ENCODE results near the gene CDS1.
"Not testable (repeated sequence)": the region's sequence is repeated elsewhere in the genome, so short reads cannot be mapped to it uniquely, and the experiment has no call there.

Gene CDS1

DNA sequence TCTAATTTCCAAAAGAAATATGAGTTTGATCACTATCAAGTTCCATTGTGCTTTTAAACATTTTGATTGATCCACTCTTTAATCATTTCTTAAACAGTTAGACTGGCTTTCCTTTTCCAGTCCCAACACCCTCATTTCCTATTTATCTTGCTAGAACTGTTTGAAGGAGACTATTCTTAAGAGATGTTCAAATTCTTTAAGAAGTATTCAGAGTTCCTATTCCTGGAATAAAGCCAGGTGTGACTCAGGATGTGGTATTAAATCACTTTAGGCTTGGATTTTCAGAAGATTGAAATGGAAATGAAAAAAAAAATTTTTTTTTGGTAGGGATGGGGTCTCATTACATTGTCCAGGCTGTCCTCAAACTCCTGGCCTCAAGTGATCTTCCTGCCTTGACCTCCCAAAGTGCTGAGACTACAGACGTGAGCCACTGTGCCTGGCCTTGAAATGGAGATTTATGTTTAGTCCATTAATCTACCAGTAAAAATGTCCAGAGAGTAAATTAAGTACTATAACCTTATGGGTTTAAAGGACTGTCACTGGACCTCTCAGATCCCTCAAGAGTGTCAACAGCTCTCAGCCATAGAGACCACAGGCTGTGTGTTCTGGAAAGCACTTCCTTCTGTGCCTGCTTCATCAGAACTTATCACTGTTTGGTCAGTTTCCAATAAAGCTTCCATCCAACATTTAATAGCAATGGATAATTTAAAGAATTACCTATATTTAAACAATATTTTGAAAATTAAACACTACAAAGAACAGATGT is 90.7 kb downstream of the CDS1 start:
- no peak for ATAC-seq
- no peak for DNase-seq

DNA sequence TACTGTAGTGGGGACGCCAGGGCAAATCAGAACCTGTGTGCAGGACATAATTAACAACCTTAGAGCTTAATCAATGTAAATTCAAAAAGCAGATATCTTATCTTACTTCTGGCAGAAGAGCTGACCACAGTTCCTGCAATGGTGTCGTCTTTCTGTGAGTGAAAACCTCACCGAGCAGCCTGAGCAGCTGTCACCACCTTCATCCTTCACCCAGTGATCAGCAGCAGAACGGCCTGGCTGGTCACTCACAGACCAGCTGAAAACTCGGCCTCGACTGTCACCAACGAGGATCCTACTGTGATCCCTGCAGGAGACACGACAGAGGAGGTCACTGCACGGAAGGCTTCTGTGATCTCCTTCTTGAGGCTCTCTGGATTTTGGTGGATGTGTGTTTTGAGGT is 94.2 kb downstream of the CDS1 start:
- ATAC-seq (no peak), DNase-seq (no peak)

DNA sequence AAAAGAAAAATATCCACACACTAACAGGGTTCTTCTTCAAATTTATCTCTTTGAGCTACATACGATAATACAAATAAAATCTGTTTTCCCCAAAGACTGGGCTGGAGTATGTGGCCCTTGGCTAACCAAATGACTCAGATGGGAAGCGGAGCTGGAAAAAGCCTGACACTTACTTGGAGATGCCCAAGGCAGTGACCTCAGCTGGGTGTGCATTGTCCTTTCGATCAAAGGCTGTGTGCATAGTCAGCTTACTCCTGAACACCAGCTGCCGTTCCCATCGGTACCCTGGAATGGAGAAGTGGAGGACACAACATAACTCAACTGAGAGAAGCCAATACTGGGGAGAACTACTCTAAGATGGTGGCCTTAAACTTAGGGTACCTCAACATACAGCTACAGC is 95.1 kb downstream of the CDS1 start:
- DNase-seq (no peak), ATAC-seq (no peak)

DNA sequence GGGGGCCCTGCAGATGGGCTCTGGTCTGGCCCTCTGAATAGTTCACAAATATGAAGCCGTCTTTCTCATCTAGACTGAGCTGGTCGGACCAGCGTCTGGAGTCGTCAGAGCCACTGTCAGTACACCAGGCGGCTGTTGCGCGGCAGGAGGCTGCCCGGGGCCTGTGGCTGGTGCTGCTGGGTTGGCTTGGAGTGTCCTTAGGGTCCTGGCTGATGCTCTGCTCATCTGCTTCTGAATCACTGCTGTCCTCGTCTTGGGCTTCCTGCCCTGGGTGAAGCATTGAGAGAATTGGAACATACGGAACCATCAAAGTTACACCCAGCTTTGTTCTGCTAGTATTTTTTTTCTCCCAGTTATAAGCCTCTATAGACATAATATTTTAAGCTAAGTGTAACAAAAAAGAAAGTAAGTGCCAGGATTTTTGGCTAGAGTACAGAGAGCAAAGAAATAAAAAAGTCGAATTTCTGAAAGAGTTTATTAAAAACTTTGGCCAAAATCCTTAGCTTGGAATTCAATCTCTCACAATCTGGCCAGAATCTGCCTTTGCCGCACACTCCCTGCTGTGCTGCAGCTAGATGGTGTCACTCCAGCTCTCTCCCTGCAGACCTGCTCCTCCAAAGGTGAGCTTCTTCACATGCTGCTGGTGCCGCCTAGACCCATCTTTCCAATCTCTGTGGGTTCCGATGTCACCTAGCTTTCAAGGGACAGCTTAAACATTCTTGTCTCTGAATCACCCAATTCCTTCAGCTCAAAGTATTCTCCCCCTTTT is 96.2 kb downstream of the CDS1 start:
- no peak for DNase-seq
- no peak for ATAC-seq

DNA sequence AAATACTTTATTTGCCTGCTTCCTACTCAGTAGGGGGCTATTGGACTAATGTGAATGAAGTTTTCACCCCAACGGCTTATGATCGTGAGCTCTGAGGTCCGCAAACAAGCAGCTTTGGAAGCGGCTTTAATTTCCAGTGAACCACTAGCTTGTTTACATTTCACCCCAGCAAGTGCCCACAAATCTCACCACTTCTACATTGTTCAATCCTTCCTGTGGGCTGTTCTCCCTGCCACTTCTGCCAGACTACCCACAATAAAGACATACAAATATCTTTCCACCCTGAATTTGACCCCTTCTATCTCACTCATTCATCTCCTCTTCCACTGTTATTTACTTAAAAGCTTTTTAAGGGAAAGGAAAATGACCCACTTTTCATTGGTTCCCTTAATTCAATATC is 98.0 kb downstream of the CDS1 start:
- ATAC-seq (no peak), DNase-seq (no peak)

DNA sequence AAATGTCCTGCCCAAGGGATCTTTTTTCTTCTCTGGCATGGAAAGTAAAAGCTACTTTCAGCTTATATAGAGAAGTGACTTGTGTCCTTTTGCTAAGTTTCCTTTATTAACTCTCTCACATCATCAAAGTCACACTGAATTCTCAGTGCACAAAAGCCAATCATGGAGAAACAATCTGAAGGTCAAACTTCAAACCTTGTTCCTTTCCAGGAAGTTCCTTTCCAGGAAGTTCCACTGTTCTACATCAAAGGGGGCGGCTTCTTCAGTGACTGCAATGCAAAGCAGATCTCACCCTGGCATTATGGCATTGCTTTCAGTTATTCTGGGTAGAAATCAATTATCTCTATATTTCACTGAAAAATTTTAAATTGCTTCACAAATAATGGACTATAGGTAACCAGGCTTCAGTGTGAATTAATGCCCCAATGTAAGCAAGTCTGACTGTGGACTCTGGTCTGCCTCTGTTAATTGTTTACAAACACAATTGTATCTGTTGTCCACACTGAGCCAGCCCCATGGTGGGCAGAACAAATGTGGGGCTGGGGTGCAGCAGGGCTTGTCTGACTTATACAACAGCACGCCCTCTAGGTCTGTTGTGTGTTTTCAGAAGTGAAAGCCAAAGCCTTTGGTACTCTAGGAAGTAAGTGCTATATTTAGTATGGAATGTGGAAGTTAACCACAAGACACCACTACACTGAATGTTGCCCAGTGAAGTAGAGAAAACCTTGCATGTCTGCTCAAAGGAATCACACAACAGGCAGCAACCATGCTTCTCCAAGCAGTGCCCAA is 98.8 kb downstream of the CDS1 start:
- DNase-seq (no peak), ATAC-seq (peak; percentile 22)

DNA sequence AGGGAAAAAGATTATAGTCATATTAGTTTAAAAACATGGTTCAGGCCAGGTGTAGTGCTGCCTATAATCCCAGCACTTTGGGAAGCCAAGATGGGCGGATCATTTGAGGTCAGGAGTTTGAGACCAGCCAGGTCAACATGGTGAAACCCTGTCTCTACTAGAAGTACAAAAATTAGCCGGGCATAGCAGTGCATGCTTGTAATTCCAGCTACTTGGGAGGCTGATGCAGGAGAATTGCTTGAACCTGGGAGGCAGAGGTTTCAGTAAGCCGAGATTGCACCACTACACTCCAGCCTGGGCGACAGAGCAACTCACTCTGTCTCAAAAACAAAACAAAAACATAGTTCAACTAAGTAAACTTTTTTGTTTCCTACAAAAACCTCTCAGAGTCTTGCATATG is 99.7 kb downstream of the CDS1 start:
- not testable (repeated sequence) for DNase-seq, ATAC-seq

DNA sequence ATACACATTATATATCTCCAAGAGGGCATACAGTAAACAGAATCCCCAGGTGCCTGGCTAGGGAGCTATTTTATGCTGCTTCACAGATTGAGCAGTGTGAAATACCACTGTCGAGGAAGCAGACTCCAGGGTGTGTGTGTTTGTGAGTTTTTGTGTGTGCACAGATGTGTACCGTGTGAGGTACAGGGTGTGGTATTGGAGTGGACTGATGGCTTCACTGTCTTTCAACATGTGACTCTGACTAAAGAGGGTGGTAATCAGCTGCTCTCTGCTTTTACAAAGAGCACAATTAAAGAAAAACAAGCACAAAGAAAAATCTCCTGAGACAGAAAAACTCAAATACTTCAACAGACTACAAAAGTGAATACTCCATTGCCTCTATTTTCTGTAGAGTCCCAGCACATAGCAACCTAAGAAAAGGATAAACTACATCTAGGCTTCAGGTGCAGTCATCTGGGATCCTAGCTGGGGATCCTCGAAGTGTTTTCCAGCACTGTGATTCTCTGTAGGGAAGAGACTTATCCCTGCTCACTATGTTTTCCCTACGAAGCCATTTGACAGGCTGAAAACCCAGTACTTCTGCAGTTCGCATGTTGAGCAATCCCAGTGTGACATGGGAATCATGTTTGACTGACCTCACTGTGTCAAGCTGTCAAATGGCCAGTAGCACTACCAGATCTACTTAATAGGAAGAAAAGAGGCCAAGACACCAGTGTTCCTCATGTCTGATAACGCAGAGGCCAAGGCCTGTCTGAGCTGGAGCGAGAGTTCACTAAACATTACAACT is 100.3 kb downstream of the CDS1 start:
- DNase-seq = no peak
- no peak for ATAC-seq

DNA sequence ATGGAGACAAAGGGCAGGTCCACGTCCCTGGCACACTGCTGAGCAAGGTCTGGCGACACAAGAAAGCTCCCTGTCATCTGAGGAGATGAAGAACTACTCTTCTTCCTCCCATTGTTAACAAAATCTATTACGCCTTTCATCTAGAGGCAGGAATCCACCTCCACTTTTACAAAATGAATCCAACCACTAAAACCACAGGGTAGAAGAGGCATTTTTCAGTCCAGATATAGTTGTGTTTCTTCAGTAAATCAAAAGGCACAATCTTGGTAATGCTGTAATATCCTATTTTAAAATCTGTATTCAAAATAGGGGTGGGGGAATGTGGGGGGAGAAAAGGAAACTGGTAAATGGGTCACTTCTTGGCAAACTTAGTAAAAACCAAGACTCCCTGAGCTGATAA is 101.4 kb downstream of the CDS1 start:
- ATAC-seq (no peak), DNase-seq (no peak)

DNA sequence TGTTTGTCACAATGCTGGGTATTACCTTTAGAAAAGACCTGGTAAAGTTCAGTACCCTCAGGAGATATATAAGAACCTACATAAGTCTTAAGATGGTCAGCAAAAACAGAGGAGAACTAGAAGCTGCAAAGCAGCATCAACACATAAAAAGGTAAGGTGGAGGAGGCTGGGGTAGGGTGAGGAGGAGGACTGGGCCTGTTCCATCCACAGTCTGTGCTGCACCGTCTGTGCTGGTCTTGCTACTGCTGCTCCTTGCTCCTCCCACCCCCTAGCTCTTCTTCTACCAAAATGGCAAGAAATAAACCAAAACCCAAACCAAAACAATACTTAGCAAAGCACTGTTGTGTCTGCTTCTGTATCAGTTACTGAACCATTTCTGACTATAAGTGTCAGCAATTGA is 102.2 kb downstream of the CDS1 start:
- ATAC-seq = no peak
- DNase-seq = no peak

DNA sequence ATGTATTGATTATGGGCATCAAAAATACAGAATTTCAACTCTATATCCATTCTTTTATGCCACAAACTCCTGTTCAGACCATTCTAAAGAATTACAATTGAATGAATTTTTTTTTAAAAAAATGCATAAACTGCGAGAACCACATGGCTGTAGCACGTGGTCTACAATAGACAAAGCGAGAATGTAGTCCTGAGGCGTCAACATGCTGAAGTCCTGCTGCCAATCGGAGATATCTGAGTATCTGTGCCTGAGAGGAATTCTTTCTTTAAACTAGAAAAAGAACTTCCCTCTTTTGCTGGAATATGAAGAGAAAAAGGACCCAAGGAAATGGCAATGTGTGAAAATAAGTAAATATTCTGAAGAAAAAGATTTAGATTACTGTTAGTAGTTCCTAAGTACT is 105.7 kb downstream of the CDS1 start:
- ATAC-seq = no peak
- DNase-seq = no peak

DNA sequence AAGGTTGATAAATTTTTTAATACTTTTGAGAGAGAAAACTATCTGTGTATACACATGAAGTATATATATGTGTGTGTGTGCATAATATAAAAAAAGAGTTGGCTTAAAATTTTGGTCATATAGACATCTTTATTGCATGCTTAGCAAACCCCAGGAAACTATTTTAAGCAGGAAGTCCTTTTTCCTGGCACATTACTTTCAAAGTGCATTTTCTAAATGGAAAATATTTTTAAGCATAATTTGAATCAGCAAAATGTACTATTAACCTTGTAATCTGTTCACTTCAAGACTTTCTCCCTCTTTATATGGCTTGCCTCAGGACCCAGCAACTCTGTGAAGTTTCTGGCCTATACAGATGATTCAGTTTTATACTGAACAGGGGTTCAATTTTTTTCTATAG is 106.3 kb downstream of the CDS1 start:
- DNase-seq (no peak), ATAC-seq (no peak)

DNA sequence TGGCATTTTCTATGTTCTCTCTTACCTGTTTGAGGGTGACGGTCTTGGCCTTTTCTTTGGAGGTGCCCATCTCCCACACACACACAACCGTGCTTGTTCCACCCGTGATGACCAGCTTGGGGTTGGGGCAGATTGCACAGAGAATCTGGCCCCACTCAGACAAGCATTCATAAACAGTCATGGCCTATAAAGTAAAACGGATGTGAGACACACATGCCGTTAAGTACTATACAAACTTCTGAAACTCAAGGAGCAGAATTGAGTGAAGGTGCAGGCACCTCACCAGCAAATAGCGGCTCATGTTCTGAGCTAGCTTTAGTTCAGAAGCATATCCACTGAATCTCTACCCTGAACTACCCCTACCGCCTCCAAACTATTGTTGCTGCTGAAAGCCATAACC is 107.6 kb downstream of the CDS1 start:
- no peak for DNase-seq
- ATAC-seq = no peak

DNA sequence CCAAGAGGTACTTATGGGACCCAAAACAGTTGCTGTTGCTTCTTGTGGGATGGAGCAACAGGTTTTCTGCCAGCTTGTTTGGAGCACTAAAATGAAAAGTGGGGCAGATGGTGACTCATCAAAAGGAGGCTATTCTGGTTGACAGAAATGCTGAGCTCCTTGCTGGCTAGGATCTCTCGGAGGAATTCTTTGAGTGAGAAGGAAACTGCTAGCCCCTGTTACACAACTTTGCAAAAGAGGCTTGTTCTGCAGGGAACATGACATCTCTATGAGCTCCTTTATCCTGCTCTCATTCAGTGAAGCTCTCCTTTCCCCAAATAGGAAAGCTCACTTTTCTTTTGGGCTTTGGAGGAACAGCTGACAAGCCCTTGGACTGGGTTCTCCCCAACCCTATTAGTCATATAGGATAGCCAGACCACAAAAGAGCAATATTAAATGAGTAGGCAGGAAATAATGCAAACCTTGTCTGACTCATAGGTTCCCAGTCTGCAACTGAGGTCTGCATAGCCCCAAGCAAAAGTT is 108.3 kb downstream of the CDS1 start:
- ATAC-seq (peak; percentile 76), DNase-seq (no peak)

DNA sequence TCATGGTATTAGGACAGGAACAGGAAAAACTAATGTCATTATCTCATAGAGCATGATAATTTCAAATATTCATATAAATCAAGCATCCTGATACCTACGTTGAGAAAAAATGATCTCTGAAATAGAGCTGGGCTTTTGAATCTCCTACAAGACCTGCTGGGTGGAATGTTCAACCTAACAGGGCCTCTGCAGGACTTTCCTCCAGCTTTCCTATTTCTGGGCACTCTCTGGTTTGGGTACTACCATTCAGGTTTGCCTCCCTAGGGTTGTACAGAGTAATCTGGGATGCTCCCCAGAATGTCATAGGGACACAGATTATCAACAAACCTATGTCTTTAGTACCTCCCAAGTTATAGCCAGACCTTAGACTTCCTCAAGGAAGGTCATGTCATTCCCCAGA is 108.9 kb downstream of the CDS1 start:
- DNase-seq (no peak), ATAC-seq (no peak)

DNA sequence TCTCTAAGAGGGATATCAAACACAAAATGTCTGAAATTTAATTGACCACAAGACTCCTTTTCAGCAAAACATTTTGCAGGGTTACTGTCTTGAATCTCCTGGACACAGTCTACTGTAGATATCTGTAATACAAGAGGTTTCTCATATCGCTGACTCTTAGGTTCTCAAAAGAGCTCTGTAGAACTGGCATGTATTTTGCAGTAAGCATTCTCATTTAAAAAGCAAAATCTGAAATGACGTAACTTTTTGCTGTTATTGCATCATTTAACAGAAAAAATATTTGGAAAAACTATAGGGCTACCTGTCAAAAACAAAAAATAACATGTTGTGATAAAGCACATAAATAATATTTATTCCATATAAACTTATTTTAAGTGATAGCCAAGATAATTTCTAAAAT is 114.2 kb downstream of the CDS1 start:
- no peak for ATAC-seq
- DNase-seq = no peak

DNA sequence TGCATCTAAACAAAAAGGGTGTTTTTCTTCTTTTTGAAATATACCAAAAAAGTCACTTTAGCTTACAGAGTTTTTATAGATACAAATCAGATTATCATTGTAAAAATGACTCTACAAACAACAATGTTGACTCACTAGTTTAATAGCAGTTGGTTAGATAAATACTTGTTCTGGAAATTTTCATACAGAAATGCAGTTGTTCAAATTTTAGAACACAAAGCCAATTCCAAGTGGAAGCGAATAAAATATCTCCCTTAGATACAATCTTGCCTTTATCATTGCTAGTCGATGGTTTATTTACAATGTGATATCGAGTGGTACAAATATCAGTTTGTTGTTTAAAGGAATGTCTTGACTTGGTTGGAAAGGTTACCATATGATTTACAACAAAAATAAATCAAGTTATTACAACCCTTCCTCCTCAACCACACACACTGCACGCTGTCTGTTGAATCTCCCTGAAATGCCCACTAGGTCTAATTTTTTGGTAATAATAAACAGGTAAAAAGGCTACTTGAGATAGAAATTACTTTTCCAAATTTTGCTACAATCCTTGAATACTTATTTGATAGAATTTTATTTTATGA is 114.8 kb downstream of the CDS1 start:
- ATAC-seq (no peak), DNase-seq (no peak)

DNA sequence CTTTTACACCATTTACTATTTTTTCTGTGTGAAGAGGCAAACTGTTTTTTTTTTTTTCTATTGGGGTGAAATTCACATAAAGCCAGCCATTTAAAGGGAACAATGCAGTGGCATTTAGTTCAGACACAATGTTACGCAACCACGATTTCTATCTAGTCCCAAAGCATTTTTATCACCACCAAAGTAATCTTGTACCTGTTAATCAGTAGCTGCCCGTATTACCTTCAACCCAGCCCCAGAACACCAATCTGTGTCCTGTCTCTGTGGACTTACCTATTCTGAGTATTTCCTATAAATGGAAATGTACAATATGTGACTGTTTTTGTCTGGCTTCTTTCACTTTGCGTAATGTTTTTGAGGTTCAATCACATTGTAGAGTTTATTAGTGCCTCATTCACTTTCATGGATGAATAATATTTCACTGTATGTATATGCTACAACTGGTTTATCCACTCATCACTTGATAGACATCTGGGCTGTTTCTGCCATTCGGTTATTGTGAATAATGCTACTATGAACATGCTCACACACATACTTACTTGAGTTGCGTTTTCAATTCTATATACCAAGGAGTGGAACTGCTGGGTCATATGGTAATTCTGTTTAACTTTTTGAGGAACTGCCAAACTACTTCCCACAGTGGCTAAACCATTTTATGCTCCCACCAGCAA is 116.2 kb downstream of the CDS1 start:
- DNase-seq = no peak

More for the DNA sequence above, 116.2 kb downstream of the CDS1 start:
- no peak for ATAC-seq
